Calu3 (cell line): ENCODE results near the gene PDZD8. TPM values are rescaled to one million over a fixed set of nuclear protein-coding genes. Genes with fewer than 3 reads are reported as not detected.

Experiments
- BruUV-seq: library from RNA; stranded (reverse); fragments of 400-500 nt; replicated peaks from 2 replicates; lab custom pipeline; 2021; lab: Mats Ljungman, UMichigan
- CTCF ChIA-PET: fragments of 300-600 bp; sonication (Branson Sonifier 250); formaldehyde crosslinking; loops from one replicate; lab custom pipeline; 2022; ENCODE audit warnings: antibody characterized with exemption; lab: Charles Lee
- DNase-seq: peaks from one replicate; pipeline ENCODE4 v3.0.0; 2022
- H3K27ac Mint-ChIP-seq: one replicate; pipeline ENCODE4 v1.8.0; 2022; ENCODE audit warnings: mixed read lengths; ENCODE audit not compliant: unreplicated experiment
- H3K27me3 Mint-ChIP-seq: one replicate; pipeline ENCODE4 v1.8.0; 2022; ENCODE audit warnings: mixed read lengths; ENCODE audit not compliant: unreplicated experiment
- H3K36me3 Mint-ChIP-seq: one replicate; pipeline ENCODE4 v1.8.0; 2022; ENCODE audit warnings: mild to moderate bottlenecking, moderate library complexity, mixed read lengths; ENCODE audit not compliant: insufficient read depth, unreplicated experiment
- H3K4me1 Mint-ChIP-seq: one replicate; pipeline ENCODE4 v1.8.0; 2022; ENCODE audit warnings: mild to moderate bottlenecking, low read depth, mixed read lengths; ENCODE audit not compliant: unreplicated experiment
- H3K4me3 Mint-ChIP-seq: one replicate; pipeline ENCODE4 v1.8.0; 2022; ENCODE audit warnings: mild to moderate bottlenecking, low read depth, moderate library complexity, mixed read lengths; ENCODE audit not compliant: unreplicated experiment
- H3K9me3 Mint-ChIP-seq: one replicate; pipeline ENCODE4 v1.8.0; 2022; ENCODE audit warnings: low read depth, mixed read lengths; ENCODE audit not compliant: unreplicated experiment
- CTCF ChIP-seq: fragments of 200-600 bp; IDR thresholded peaks from one replicate; pipeline ENCODE4 v1.8.0; 2022; ENCODE audit warnings: antibody characterized with exemption; ENCODE audit not compliant: unreplicated experiment
- intact Hi-C: fragments of 100-400 bp; cut with micrococcal nuclease; formaldehyde crosslinking; loops from one replicate; pipeline ENCODE4 v1.10.0; 2022; ENCODE audit not compliant: unreplicated experiment
- total RNA-seq: library from RNA; stranded (reverse); gene quantifications from 2 replicates; pipeline ENCODE4 v1.2.3, GENCODE V29; 2022

The PDZD8 gene
- total RNA-seq, 1 experiment from 2014 or later, result 45.0 TPM

- Mint-ChIP-seq H3K27me3 (no peaks in the 10 kb centered on the region), H3K4me3 (no peak overlapping the region), H3K27ac (no peak overlapping the region), H3K9me3 (no peaks in the 10 kb centered on the region), H3K36me3 (peaks cover 5% of the 10 kb centered on the region), H3K4me1 (peaks cover 55% of the 10 kb centered on the region)
- no peak for DNase-seq
- CTCF ChIA-PET, result no interaction called here
- no peak for TF ChIP-seq CTCF
- intact Hi-C loops, result no loop called here
- BruUV-seq, result no TSS peak
These were observed 34.2 kb downstream of the PDZD8 start for GRCh38 chr10:117341061-117341460.

- Mint-ChIP-seq H3K27ac (no peak overlapping the region), H3K36me3 (peaks cover 5% of the 10 kb centered on the region), H3K27me3 (no peaks in the 10 kb centered on the region), H3K4me3 (no peak overlapping the region), H3K4me1 (peaks cover 49% of the 10 kb centered on the region), H3K9me3 (no peaks in the 10 kb centered on the region)
- no peak for TF ChIP-seq CTCF
- intact Hi-C loops, result loop anchor here (5.0 kb wide), 1 partner anchor 32 kb away; no protein-coding TSS in a partner anchor
- DNase-seq, result no peak
- CTCF ChIA-PET, result no interaction called here
- BruUV-seq, result no TSS peak
These were observed 35.3 kb downstream of the PDZD8 start for GRCh38 chr10:117339979-117340378.

- no peaks in the 10 kb centered on the region for H3K27me3 Mint-ChIP-seq
- H3K4me3 Mint-ChIP-seq, result no peak overlapping the region
- no peak overlapping the region for H3K27ac Mint-ChIP-seq
- no peak for TF ChIP-seq CTCF
- DNase-seq, result no peak
- CTCF ChIA-PET, result interaction anchor here (0.6 kb wide), 1 partner anchor 31 kb away, joined by 4 read pairs; no protein-coding TSS in a partner anchor
- peaks cover 45% of the 10 kb centered on the region for H3K4me1 Mint-ChIP-seq
- peaks cover 5% of the 10 kb centered on the region for H3K36me3 Mint-ChIP-seq
- no peaks in the 10 kb centered on the region for H3K9me3 Mint-ChIP-seq
- intact Hi-C loops, result loop anchor here (5.0 kb wide), 1 partner anchor 33 kb away; no protein-coding TSS in a partner anchor
- no TSS peak for BruUV-seq
These were observed 35.7 kb downstream of the PDZD8 start for GRCh38 chr10:117339578-117339977.

GRCh38 chr10:117334926-117335325 is 40.3 kb downstream of the PDZD8 start:
- Mint-ChIP-seq H3K36me3 (peaks cover 5% of the 10 kb centered on the region), H3K9me3 (no peaks in the 10 kb centered on the region), H3K27ac (no peak overlapping the region), H3K4me3 (no peak overlapping the region), H3K27me3 (no peaks in the 10 kb centered on the region), H3K4me1 (peaks cover 18% of the 10 kb centered on the region)
- TF ChIP-seq CTCF, result no peak
- DNase-seq, result no peak
- no TSS peak for BruUV-seq
- CTCF ChIA-PET, result no interaction called here
- intact Hi-C loops, result loop anchor here (5.0 kb wide), 1 partner anchor 37 kb away; no protein-coding TSS in a partner anchor
